K562 (cell line): ENCODE measurements around the gene ATF5. TPM values are rescaled to one million over a fixed set of nuclear protein-coding genes. Genes with fewer than 3 reads are reported as not detected.

Experiments used
- ARID3A ChIP-seq: IDR thresholded peaks from 2 replicates; pipeline ENCODE4 v1.6.1; 2012; ENCODE audit warnings: low read depth, low read length, improper control_type of control experiment, borderline replicate concordance
- CHD7 ChIP-seq: fragments of 200-600 bp; sonication (generic); IDR thresholded peaks from one replicate; pipeline ENCODE4 v1.6.1; 2012; ENCODE audit warnings: mild to moderate bottlenecking, low read depth, low read length, inconsistent platforms
- CTBP1 ChIP-seq: fragments of 450-650 bp; IDR thresholded peaks from 2 replicates; pipeline ENCODE4 v1.6.1; 2016; ENCODE audit warnings: borderline replicate concordance
- MXD1 ChIP-seq: fragments of 250-450 bp; sonication (Bioruptor Pico); IDR thresholded peaks from 2 replicates; pipeline ENCODE4 v1.8.0; 2021; ENCODE audit warnings: borderline replicate concordance, mild to moderate bottlenecking, moderate library complexity; ENCODE audit not compliant: poor library complexity, severe bottlenecking
- NCOA6 ChIP-seq: fragments of 450-650 bp; IDR thresholded peaks from 2 replicates; pipeline ENCODE4 v1.6.1; 2017; ENCODE audit warnings: mild to moderate bottlenecking
- NFE2L1 ChIP-seq: fragments of 450-650 bp; IDR thresholded peaks from 2 replicates; pipeline ENCODE4 v1.6.1; 2016; ENCODE audit warnings: missing genetic modification characterization, low read depth, mild to moderate bottlenecking, missing compliant biosample characterization, moderate library complexity, borderline replicate concordance
- RBM39 ChIP-seq: fragments of 200-400 bp; formaldehyde crosslinking; optimal IDR thresholded peaks from 2 replicates; pipeline ENCODE3; 2018; ENCODE audit warnings: low read depth, low read length
- TOE1 ChIP-seq, 2 experiments: fragments of 450-650 bp in 1 of 2; sonication (generic) in 1 of 2; formaldehyde crosslinking in 1 of 2; IDR thresholded peaks; 2 replicates each; pipeline versions ENCODE4 v1.7.1 to v1.8.0; 2016 to 2022; ENCODE audit warnings: borderline replicate concordance in 2 of 2, mild to moderate bottlenecking in 2 of 2, antibody characterized with exemption in 1 of 2, inconsistent platforms in 1 of 2, low read depth in 1 of 2, missing genetic modification reagents in 1 of 2, moderate library complexity in 1 of 2
- ZNF277 ChIP-seq: fragments of 250-450 bp; sonication (Bioruptor Pico); IDR thresholded peaks from 2 replicates; pipeline ENCODE4 v1.8.0; 2022; ENCODE audit warnings: inconsistent platforms, mild to moderate bottlenecking, moderate library complexity, borderline replicate concordance
- ZNF511 ChIP-seq: sonication (generic); formaldehyde crosslinking; IDR thresholded peaks from 2 replicates; pipeline ENCODE4 v1.8.0; 2022; ENCODE audit warnings: mild to moderate bottlenecking, missing genetic modification reagents
- polyA plus RNA-seq, 8 experiments: library from polyadenylated mRNA; depleted of rRNA in 4 of 8; stranded (reverse) in 5 of 8; unstranded in 3 of 8; fragments of >200 nt; fragmentation: Nextera tagmentation in 2 of 8; fragmentation: Illumina TruSeq in 1 of 8; extraction: Ambion mirVana in 2 of 8; extraction: Trizol in 1 of 8; gene quantifications; 2 replicates each; pipeline versions ENCODE4 v1.2.1 to v1.2.3, GENCODE V29; 2011 to 2014; ENCODE audit warnings: inconsistent platforms in 1 of 8, missing spikeins in 1 of 8
- total RNA-seq, 7 experiments: library from RNA; depleted of rRNA in 6 of 7; stranded (reverse); fragments of >200 nt in 6 of 7; fragmentation: Illumina TruSeq in 2 of 7; extraction: Trizol in 2 of 7; gene quantifications; 2 replicates each; pipeline versions ENCODE4 v1.2.1 to v1.2.3, GENCODE V29; 2011 to 2021; ENCODE audit warnings: low replicate concordance in 1 of 7

The ATF5 gene
- total and polyA plus RNA-seq, 9 of the 15 experiments (the other 6 are each of a cell fraction or from before 2014, with no cell fraction given), result 3.0 to 57.6 (median 11.1) TPM

GRCh38 chr19:49889687-49890348 lies 39.2 kb upstream of the ATF5 start (continued):
- peak; percentile 73 for TF ChIP-seq CHD7
- peak; percentile 91 for TF ChIP-seq NCOA6
- no peak for TF ChIP-seq RBM39
- TF ChIP-seq ARID3A, result no peak
- TF ChIP-seq MXD1, result peak; percentile 74
- TF ChIP-seq ZNF277 (CRISPR knock-in tag), result no peak
- TF ChIP-seq TOE1 (IDR thresholded peaks at IDR 0.05; ENCODE audit: borderline replicate concordance), result peak; percentile 75; the same call in 1 of the 2 replicates
- peak; percentile 99 for TF ChIP-seq TOE1 (CRISPR knock-in tag; IDR thresholded peaks at IDR 0.05; ENCODE audit: borderline replicate concordance, low read depth)
- peak; percentile 99 for TF ChIP-seq ZNF511 (CRISPR knock-in tag)
- peak; percentile 98 for TF ChIP-seq CTBP1
- TF ChIP-seq NFE2L1 (tag), result no peak
